SK-N-MC (cell line): ENCODE measurements around the gene PHACTR3.

Source experiments
- EZH2 ChIP-seq: fragments of 200-600 bp; sonication (generic); IDR thresholded peaks from one replicate; pipeline ENCODE4 v1.6.1; 2017; ENCODE audit warnings: antibody characterized with exemption
- FOXP2 ChIP-seq: optimal IDR thresholded peaks from 2 replicates; pipeline ENCODE3; 2011; ENCODE audit warnings: mild to moderate bottlenecking, moderate library complexity; ENCODE audit not compliant: insufficient read depth; ENCODE audit errors: extremely low read length, control extremely low read depth
- POLR2AphosphoS5 ChIP-seq: IDR thresholded peaks from 2 replicates; pipeline ENCODE4 v1.6.1; 2012; ENCODE audit warnings: mild to moderate bottlenecking, low read depth, low read length, borderline replicate concordance

GRCh38 chr20:59785669-59785959 is 181.3 kb downstream of the PHACTR3 start:
- no peak for TF ChIP-seq EZH2
- no peak for TF ChIP-seq POLR2AphosphoS5
- TF ChIP-seq FOXP2 = no peak
